ENCODE data around the gene METTL4.

METTL4 gene

DNA sequence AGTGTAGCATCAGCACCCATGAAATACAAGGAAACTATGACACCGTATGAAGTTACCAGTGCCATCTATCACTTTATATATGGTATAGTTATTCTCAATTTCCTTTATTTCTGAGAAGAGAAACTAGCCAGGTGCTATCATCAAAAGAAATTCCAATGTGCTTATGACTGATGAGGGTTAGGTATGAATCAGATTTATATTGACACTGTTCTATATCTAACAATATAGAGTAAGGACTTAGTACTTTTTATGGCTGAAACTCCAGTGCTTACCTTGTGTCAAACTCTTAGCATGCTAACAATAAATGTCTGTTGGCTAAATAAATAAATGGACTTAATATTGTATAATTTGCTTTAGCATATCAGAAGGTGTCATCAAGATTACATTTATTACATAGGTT is 6.9 kb downstream of the METTL4 start:
- DNase-seq (ENCODE audit: low read depth) = no peak
- H3K4me3 ChIP-seq (ENCODE audit: low read length) = no peak overlapping the region
- TF ChIP-seq, protein P1, sequence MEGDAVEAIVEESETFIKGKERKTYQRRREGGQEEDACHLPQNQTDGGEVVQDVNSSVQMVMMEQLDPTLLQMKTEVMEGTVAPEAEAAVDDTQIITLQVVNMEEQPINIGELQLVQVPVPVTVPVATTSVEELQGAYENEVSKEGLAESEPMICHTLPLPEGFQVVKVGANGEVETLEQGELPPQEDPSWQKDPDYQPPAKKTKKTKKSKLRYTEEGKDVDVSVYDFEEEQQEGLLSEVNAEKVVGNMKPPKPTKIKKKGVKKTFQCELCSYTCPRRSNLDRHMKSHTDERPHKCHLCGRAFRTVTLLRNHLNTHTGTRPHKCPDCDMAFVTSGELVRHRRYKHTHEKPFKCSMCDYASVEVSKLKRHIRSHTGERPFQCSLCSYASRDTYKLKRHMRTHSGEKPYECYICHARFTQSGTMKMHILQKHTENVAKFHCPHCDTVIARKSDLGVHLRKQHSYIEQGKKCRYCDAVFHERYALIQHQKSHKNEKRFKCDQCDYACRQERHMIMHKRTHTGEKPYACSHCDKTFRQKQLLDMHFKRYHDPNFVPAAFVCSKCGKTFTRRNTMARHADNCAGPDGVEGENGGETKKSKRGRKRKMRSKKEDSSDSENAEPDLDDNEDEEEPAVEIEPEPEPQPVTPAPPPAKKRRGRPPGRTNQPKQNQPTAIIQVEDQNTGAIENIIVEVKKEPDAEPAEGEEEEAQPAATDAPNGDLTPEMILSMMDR (conservative IDR thresholded peaks at IDR 0.05; ENCODE audit: low read length) = no peak

- TF ChIP-seq, protein P1 (conservative IDR thresholded peaks at IDR 0.05; ENCODE audit: low read length) = no peak
- DNase-seq (ENCODE audit: low read depth) = no peak
- no peak overlapping the region for H3K4me3 ChIP-seq (ENCODE audit: low read length)
Observed at GRCh38 chr18:2559249-2559648, 12.1 kb downstream of the METTL4 start.

- TF ChIP-seq, protein P1 (conservative IDR thresholded peaks at IDR 0.05; ENCODE audit: low read length) = no peak
- no peak overlapping the region for H3K4me3 ChIP-seq (ENCODE audit: low read length)
- no peak for DNase-seq (ENCODE audit: low read depth)
Observed at GRCh38 chr18:2557536-2557935, 13.8 kb downstream of the METTL4 start.

DNA sequence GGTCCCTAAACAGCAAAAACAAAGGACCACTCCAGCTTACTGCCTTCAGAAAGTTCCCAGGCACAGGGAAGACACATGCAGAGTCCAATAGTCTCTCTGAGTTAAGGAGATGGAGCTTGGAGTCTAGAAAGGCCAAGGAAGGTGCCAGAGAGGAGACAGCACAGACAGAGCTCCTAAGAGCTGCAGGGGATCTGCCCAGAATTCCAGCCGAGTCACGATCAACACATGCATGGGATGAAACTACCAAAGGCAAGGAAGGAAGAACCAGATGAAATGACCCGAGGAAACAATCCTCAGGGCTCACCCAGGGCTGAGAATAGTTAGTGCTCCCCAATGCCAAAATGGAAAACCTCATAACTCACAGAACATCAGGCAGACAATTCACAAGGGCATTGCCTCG is 15.4 kb downstream of the METTL4 start:
- H3K4me3 ChIP-seq (ENCODE audit: low read length) = no peak overlapping the region
- TF ChIP-seq, protein P1 (conservative IDR thresholded peaks at IDR 0.05; ENCODE audit: low read length) = no peak
- no peak for DNase-seq (ENCODE audit: low read depth)

DNA sequence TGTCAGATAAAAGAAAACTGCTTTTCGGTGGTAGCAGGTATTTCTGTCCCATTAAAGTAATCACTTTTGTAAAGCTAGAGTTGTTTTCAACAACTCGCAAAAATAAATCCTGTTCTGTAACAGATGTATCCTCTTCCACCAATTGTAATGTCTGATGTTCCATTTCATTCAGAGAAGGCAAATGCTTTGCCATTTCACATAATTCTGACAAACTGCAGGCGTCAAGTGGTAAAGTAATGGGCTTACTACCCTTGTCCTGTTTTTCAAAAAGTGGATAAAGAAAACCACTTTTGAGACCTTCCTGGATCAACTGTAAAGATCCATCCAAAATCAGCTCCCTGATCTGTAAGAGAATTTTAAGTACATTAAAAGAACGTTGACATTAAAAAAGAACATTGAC is 16.6 kb downstream of the METTL4 start:
- H3K4me3 ChIP-seq (ENCODE audit: low read length) = no peak overlapping the region

GRCh38 chr18:2551425-2551824 is 19.9 kb downstream of the METTL4 start:
- H3K4me3 ChIP-seq (ENCODE audit: low read length) = no peak overlapping the region
- no peak for DNase-seq (ENCODE audit: low read depth)
- TF ChIP-seq, protein P1 (conservative IDR thresholded peaks at IDR 0.05; ENCODE audit: low read length) = no peak

More for the DNA sequence above, 16.6 kb downstream of the METTL4 start:
- TF ChIP-seq, protein P1 (conservative IDR thresholded peaks at IDR 0.05; ENCODE audit: low read length) = no peak
- DNase-seq (ENCODE audit: low read depth) = no peak

DNA sequence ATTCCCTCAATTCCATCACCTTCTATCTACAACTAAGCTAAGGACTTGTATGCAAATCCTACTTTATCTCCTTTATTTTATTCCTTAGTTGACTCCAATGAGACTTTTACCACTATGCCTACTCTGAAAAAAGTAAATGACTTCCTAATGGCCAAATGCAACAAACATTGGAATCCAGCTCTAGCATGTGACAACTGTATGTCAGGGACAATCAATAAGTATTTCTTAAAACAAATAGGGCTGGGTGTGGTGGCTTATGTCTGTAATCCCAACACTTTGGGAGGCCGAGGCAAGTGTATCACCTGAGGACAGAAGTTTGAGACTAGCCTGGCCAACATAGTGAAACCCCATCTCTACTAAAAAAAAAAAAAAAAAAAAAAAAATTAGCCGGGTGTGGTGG is 21.8 kb downstream of the METTL4 start:
- H3K4me3 ChIP-seq (ENCODE audit: low read length) = no peak overlapping the region
- DNase-seq (ENCODE audit: low read depth) = no peak
- TF ChIP-seq, protein P1 (conservative IDR thresholded peaks at IDR 0.05; ENCODE audit: low read length) = no peak
